ENCODE measurements around the gene FRMPD1. TPM values are rescaled to one million over a fixed set of nuclear protein-coding genes. Genes with fewer than 3 reads are reported as not detected.

The FRMPD1 gene
- total RNA-seq, 1 experiment from 2014 or later = not detected

DNA sequence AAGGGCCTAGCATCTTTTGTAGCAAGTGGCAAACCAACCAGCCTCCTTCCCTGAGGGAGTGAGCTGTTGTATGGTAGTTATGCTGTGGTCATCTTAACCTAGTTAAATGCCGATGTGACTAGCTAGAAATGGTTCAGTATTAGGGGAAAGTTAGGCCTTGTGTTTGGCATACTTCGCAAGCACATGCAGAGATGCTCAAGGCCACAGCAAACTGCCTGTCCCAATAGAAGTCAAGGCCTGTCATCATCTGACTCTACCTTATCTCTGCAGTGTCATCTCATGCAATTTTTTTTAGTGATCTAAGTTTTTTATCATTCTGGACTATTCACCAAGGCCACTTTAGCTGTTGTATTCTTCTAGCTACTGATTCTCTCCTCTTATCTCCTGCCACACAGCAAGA is 139.3 kb downstream of the FRMPD1 start:
- Histone ChIP-seq H3K79me2 (ENCODE audit: low read depth) (peaks cover 7% of the 10 kb centered on the region; the same call in 1 of the 2 replicates), H3K9me3 (ENCODE audit: insufficient read depth, low read depth) (no peaks in the 10 kb centered on the region), H3K4me2 (no peak overlapping the region), H3K4me1 (replicated peaks; ENCODE audit: insufficient read depth) (0 out of 2 replicates have a peak, but pooled peaks cover 4% of the 10 kb centered on the region), H3K27me3 (ENCODE audit: insufficient read depth, low read depth) (no peaks in the 10 kb centered on the region), H3K36me3 (ENCODE audit: low read depth) (no peaks in the 10 kb centered on the region), H3K9me2 (ENCODE audit: insufficient read depth) (no peaks in the 10 kb centered on the region), H2AFZ (no peak overlapping the region), H3F3A (ENCODE audit: insufficient read depth, low read depth) (no peaks in the 10 kb centered on the region), H3K4me3 (no peak overlapping the region), H4K20me1 (ENCODE audit: insufficient read depth) (no peaks in the 10 kb centered on the region), H3K27ac (no peak overlapping the region)
- intact Hi-C loops (cut with micrococcal nuclease; ENCODE audit: unreplicated experiment) = no loop called here
- TF ChIP-seq EZH2 (IDR thresholded peaks at IDR 0.05; ENCODE audit: low read depth) = no peak
- TF ChIP-seq, protein P1, sequence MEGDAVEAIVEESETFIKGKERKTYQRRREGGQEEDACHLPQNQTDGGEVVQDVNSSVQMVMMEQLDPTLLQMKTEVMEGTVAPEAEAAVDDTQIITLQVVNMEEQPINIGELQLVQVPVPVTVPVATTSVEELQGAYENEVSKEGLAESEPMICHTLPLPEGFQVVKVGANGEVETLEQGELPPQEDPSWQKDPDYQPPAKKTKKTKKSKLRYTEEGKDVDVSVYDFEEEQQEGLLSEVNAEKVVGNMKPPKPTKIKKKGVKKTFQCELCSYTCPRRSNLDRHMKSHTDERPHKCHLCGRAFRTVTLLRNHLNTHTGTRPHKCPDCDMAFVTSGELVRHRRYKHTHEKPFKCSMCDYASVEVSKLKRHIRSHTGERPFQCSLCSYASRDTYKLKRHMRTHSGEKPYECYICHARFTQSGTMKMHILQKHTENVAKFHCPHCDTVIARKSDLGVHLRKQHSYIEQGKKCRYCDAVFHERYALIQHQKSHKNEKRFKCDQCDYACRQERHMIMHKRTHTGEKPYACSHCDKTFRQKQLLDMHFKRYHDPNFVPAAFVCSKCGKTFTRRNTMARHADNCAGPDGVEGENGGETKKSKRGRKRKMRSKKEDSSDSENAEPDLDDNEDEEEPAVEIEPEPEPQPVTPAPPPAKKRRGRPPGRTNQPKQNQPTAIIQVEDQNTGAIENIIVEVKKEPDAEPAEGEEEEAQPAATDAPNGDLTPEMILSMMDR (conservative IDR thresholded peaks at IDR 0.05) = no peak
- CTCF ChIA-PET = no interaction called here
- DNase-seq = no peak
- no TSS peak for BruUV-seq (replicated peaks)
- POLR2A ChIA-PET (ENCODE audit: unreplicated experiment) = no interaction called here

DNA sequence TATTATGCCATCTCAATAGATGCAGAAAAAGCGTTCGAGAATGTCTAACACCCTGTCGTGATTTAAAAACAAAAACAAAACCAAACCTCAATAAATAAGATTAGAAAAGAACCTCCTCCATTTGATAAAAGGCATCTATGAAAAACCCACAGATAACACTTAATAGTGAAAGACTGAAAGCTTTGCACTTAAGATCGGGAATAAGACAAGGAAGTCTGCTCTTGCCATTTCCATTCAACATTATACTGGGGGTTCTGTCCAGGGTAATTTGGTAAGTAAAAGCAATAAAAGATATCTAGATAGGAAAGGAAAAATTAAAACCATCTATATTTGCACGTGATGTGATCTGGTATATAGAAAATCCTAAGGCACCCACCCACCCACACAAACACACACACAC is 141.4 kb downstream of the FRMPD1 start:
- Histone ChIP-seq H3K36me3 (ENCODE audit: low read depth) (no peaks in the 10 kb centered on the region), H2AFZ (no peak overlapping the region), H3K79me2 (ENCODE audit: low read depth) (no peaks in the 10 kb centered on the region), H3F3A (ENCODE audit: insufficient read depth, low read depth) (no peaks in the 10 kb centered on the region), H3K27me3 (ENCODE audit: insufficient read depth, low read depth) (no peaks in the 10 kb centered on the region), H3K9me3 (ENCODE audit: insufficient read depth, low read depth) (no peaks in the 10 kb centered on the region), H4K20me1 (ENCODE audit: insufficient read depth) (no peaks in the 10 kb centered on the region), H3K4me1 (replicated peaks; ENCODE audit: insufficient read depth) (no peaks in the 10 kb centered on the region), H3K4me3 (no peak overlapping the region), H3K27ac (no peak overlapping the region), H3K9me2 (ENCODE audit: insufficient read depth) (no peaks in the 10 kb centered on the region), H3K4me2 (no peak overlapping the region)
- no peak for DNase-seq
- POLR2A ChIA-PET (ENCODE audit: unreplicated experiment) = no interaction called here
- no TSS peak for BruUV-seq (replicated peaks)
- intact Hi-C loops (cut with micrococcal nuclease; ENCODE audit: unreplicated experiment) = no loop called here
- CTCF ChIA-PET = no interaction called here
- TF ChIP-seq, protein P1 (conservative IDR thresholded peaks at IDR 0.05) = no peak
- TF ChIP-seq EZH2 (IDR thresholded peaks at IDR 0.05; ENCODE audit: low read depth) = no peak

DNA sequence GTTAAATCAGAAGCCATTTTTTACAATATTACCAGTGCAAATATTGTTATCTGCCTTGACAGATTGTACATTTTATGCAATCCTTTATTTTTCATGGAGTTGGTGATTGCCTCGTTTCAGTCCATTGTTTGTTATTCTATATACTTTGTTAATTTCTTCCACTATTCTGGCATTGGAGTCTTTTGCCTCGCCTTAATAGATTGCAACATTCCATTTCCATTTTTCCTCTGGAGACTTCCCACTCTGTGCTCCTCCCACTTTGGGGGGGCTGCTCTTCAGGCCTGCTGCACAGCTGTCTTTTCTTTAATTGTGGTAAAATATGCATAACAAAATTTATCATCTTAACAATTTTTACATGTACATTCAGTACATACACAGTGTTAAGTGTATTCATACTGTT is 145.5 kb downstream of the FRMPD1 start:
- H3K9me3 ChIP-seq (ENCODE audit: insufficient read depth, low read depth) = no peaks in the 10 kb centered on the region
- no peaks in the 10 kb centered on the region for H3K9me2 ChIP-seq (ENCODE audit: insufficient read depth)
- H3K27ac ChIP-seq = no peak overlapping the region
- no peak overlapping the region for H2AFZ ChIP-seq
- H3K27me3 ChIP-seq (ENCODE audit: insufficient read depth, low read depth) = no peaks in the 10 kb centered on the region
- no TSS peak for BruUV-seq (replicated peaks)
- H3F3A ChIP-seq (ENCODE audit: insufficient read depth, low read depth) = peaks cover 3% of the 10 kb centered on the region; the same call in 1 of the 2 replicates
- H3K4me2 ChIP-seq = no peak overlapping the region
- ChIA-PET POLR2A (ENCODE audit: unreplicated experiment) (no interaction called here), CTCF (no interaction called here)
- H3K4me1 ChIP-seq (replicated peaks; ENCODE audit: insufficient read depth) = no peaks in the 10 kb centered on the region; the same call in 1 of the 2 replicates
- DNase-seq = no peak
- no peak for TF ChIP-seq EZH2 (IDR thresholded peaks at IDR 0.05; ENCODE audit: low read depth)
- TF ChIP-seq, protein P1 (conservative IDR thresholded peaks at IDR 0.05) = no peak
- no peak overlapping the region for H3K4me3 ChIP-seq
- no peaks in the 10 kb centered on the region for H3K36me3 ChIP-seq (ENCODE audit: low read depth)
- 0 out of 2 replicates have a peak, but pooled peaks cover 4% of the 10 kb centered on the region for H3K79me2 ChIP-seq (ENCODE audit: low read depth)
- no peaks in the 10 kb centered on the region for H4K20me1 ChIP-seq (ENCODE audit: insufficient read depth)
- intact Hi-C loops (cut with micrococcal nuclease; ENCODE audit: unreplicated experiment) = no loop called here

Other genes starting within 250 kb of the FRMPD1 start
- gene GRHPR, start 228.3 kb upstream of the FRMPD1 start, total RNA-seq (2021) = 77.2 and 85.4 TPM in 2 replicates
- 7.7 and 8.8 TPM in 2 replicates for gene ZBTB5, start 185.5 kb upstream of the FRMPD1 start, total RNA-seq (2021)
- gene POLR1E, start 165.0 kb upstream of the FRMPD1 start, total RNA-seq (2021) = 19.7 and 21.8 TPM in 2 replicates
- gene FBXO10, start 74.6 kb upstream of the FRMPD1 start, total RNA-seq (2021) = 3.4 and 3.7 TPM in 2 replicates
- gene TOMM5, start 58.4 kb upstream of the FRMPD1 start, total RNA-seq (2021) = 60.0 and 78.2 TPM in 2 replicates
- 5.2 and 8.8 TPM in 2 replicates for gene TRMT10B, start 102.9 kb downstream of the FRMPD1 start, total RNA-seq (2021)
- 24.7 and 40.7 TPM in 2 replicates for gene EXOSC3, start 134.1 kb downstream of the FRMPD1 start, total RNA-seq (2021)
- gene DCAF10, start 149.8 kb downstream of the FRMPD1 start, total RNA-seq (2021) = 20.5 and 22.6 TPM in 2 replicates